ENCODE data around the gene KCNJ15. TPM values are rescaled to one million over a fixed set of nuclear protein-coding genes. Genes with fewer than 3 reads are reported as not detected.

KCNJ15 gene
- polyA plus RNA-seq, 1 donor = 0.25 TPM

- H3K27ac ChIP-seq (ENCODE audit: low read length) = no peak overlapping the region
- no peaks in the 10 kb centered on the region for H3K36me3 ChIP-seq (ENCODE audit: control insufficient read depth, insufficient read depth, low read length)
- H3K4me1 ChIP-seq (ENCODE audit: control insufficient read depth, insufficient read depth, low read length) = no peaks in the 10 kb centered on the region
- H3K9me3 ChIP-seq (ENCODE audit: control insufficient read depth, low read depth, low read length) = no peaks in the 10 kb centered on the region
- no peaks in the 10 kb centered on the region for H3K27me3 ChIP-seq (ENCODE audit: control insufficient read depth, insufficient read depth, low read length)
- no peak overlapping the region for H3K4me3 ChIP-seq (ENCODE audit: low read length)
- DNase-seq = no peak
- WGBS (ENCODE audit: insufficient coverage, low lambda C conversion rate) = 90% methylated on average over 2 of the region's 9 CpGs
Measured at GRCh38 chr21:38310646-38311485, 54.1 kb downstream of the KCNJ15 start.

GRCh38 chr21:38311765-38312164 lies 55.0 kb downstream of the KCNJ15 start:
- H3K27me3 ChIP-seq (ENCODE audit: control insufficient read depth, insufficient read depth, low read length) = no peaks in the 10 kb centered on the region
- WGBS (ENCODE audit: insufficient coverage, low lambda C conversion rate) = no CpG with 5 or more reads among the region's 6 CpGs
- H3K36me3 ChIP-seq (ENCODE audit: control insufficient read depth, insufficient read depth, low read length) = no peaks in the 10 kb centered on the region
- no peak overlapping the region for H3K27ac ChIP-seq (ENCODE audit: low read length)
- no peaks in the 10 kb centered on the region for H3K4me1 ChIP-seq (ENCODE audit: control insufficient read depth, insufficient read depth, low read length)
- H3K9me3 ChIP-seq (ENCODE audit: control insufficient read depth, low read depth, low read length) = no peaks in the 10 kb centered on the region
- no peak overlapping the region for H3K4me3 ChIP-seq (ENCODE audit: low read length)
- DNase-seq = no peak

- H3K27ac ChIP-seq (ENCODE audit: low read length) = no peak overlapping the region
- no peak overlapping the region for H3K4me3 ChIP-seq (ENCODE audit: low read length)
- no peak for DNase-seq
- H3K36me3 ChIP-seq (ENCODE audit: control insufficient read depth, insufficient read depth, low read length) = no peaks in the 10 kb centered on the region
- 50% methylated on average over 1 of the region's 1 CpG for WGBS (ENCODE audit: insufficient coverage, low lambda C conversion rate)
- H3K4me1 ChIP-seq (ENCODE audit: control insufficient read depth, insufficient read depth, low read length) = no peaks in the 10 kb centered on the region
- H3K9me3 ChIP-seq (ENCODE audit: control insufficient read depth, low read depth, low read length) = no peaks in the 10 kb centered on the region
- no peaks in the 10 kb centered on the region for H3K27me3 ChIP-seq (ENCODE audit: control insufficient read depth, insufficient read depth, low read length)
Measured at GRCh38 chr21:38312822-38313221, 56.0 kb downstream of the KCNJ15 start.

GRCh38 chr21:38314558-38314957 lies 57.8 kb downstream of the KCNJ15 start:
- H3K27ac ChIP-seq (ENCODE audit: low read length) = no peak overlapping the region

GRCh38 chr21:38315122-38315521 lies 58.3 kb downstream of the KCNJ15 start:
- WGBS (ENCODE audit: insufficient coverage, low lambda C conversion rate) = no CpG with 5 or more reads among the region's 2 CpGs
- no peak overlapping the region for H3K4me3 ChIP-seq (ENCODE audit: low read length)
- no peak for DNase-seq
- no peaks in the 10 kb centered on the region for H3K27me3 ChIP-seq (ENCODE audit: control insufficient read depth, insufficient read depth, low read length)
- H3K9me3 ChIP-seq (ENCODE audit: control insufficient read depth, low read depth, low read length) = no peaks in the 10 kb centered on the region
- H3K27ac ChIP-seq (ENCODE audit: low read length) = no peak overlapping the region
- H3K36me3 ChIP-seq (ENCODE audit: control insufficient read depth, insufficient read depth, low read length) = no peaks in the 10 kb centered on the region
- H3K4me1 ChIP-seq (ENCODE audit: control insufficient read depth, insufficient read depth, low read length) = no peaks in the 10 kb centered on the region

More at GRCh38 chr21:38314558-38314957, 57.8 kb downstream of the KCNJ15 start:
- Histone ChIP-seq H3K27me3 (ENCODE audit: control insufficient read depth, insufficient read depth, low read length) (no peaks in the 10 kb centered on the region), H3K36me3 (ENCODE audit: control insufficient read depth, insufficient read depth, low read length) (no peaks in the 10 kb centered on the region), H3K9me3 (ENCODE audit: control insufficient read depth, low read depth, low read length) (no peaks in the 10 kb centered on the region), H3K4me1 (ENCODE audit: control insufficient read depth, insufficient read depth, low read length) (no peaks in the 10 kb centered on the region), H3K4me3 (ENCODE audit: low read length) (no peak overlapping the region)
- no CpG with 5 or more reads among the region's 3 CpGs for WGBS (ENCODE audit: insufficient coverage, low lambda C conversion rate)
- DNase-seq = no peak

GRCh38 chr21:38319781-38320180 lies 63.0 kb downstream of the KCNJ15 start:
- Histone ChIP-seq H3K27ac (ENCODE audit: low read length) (no peak overlapping the region), H3K36me3 (ENCODE audit: control insufficient read depth, insufficient read depth, low read length) (no peaks in the 10 kb centered on the region), H3K4me3 (ENCODE audit: low read length) (no peak overlapping the region), H3K4me1 (ENCODE audit: control insufficient read depth, insufficient read depth, low read length) (no peaks in the 10 kb centered on the region), H3K9me3 (ENCODE audit: control insufficient read depth, low read depth, low read length) (no peaks in the 10 kb centered on the region), H3K27me3 (ENCODE audit: control insufficient read depth, insufficient read depth, low read length) (no peaks in the 10 kb centered on the region)
- DNase-seq = no peak
- WGBS (ENCODE audit: insufficient coverage, low lambda C conversion rate) = 93% methylated on average over 5 of the region's 7 CpGs

- H3K4me1 ChIP-seq (ENCODE audit: control insufficient read depth, insufficient read depth, low read length) = no peaks in the 10 kb centered on the region
- 93% methylated on average over 1 of the region's 6 CpGs for WGBS (ENCODE audit: insufficient coverage, low lambda C conversion rate)
Measured at GRCh38 chr21:38321568-38321967, 64.8 kb downstream of the KCNJ15 start.

GRCh38 chr21:38322311-38322950 lies 65.6 kb downstream of the KCNJ15 start:
- Histone ChIP-seq H3K36me3 (ENCODE audit: control insufficient read depth, insufficient read depth, low read length) (no peaks in the 10 kb centered on the region), H3K27ac (ENCODE audit: low read length) (no peak overlapping the region), H3K4me3 (ENCODE audit: low read length) (no peak overlapping the region), H3K9me3 (ENCODE audit: control insufficient read depth, low read depth, low read length) (no peaks in the 10 kb centered on the region), H3K4me1 (ENCODE audit: control insufficient read depth, insufficient read depth, low read length) (no peaks in the 10 kb centered on the region), H3K27me3 (ENCODE audit: control insufficient read depth, insufficient read depth, low read length) (no peaks in the 10 kb centered on the region)
- DNase-seq = no peak
- 83% methylated on average over 1 of the region's 8 CpGs for WGBS (ENCODE audit: insufficient coverage, low lambda C conversion rate)

More at GRCh38 chr21:38321568-38321967, 64.8 kb downstream of the KCNJ15 start:
- Histone ChIP-seq H3K36me3 (ENCODE audit: control insufficient read depth, insufficient read depth, low read length) (no peaks in the 10 kb centered on the region), H3K27ac (ENCODE audit: low read length) (no peak overlapping the region), H3K9me3 (ENCODE audit: control insufficient read depth, low read depth, low read length) (no peaks in the 10 kb centered on the region), H3K4me3 (ENCODE audit: low read length) (no peak overlapping the region), H3K27me3 (ENCODE audit: control insufficient read depth, insufficient read depth, low read length) (no peaks in the 10 kb centered on the region)
- no peak for DNase-seq

GRCh38 chr21:38323721-38324531 lies 67.1 kb downstream of the KCNJ15 start:
- DNase-seq = no peak
- Histone ChIP-seq H3K36me3 (ENCODE audit: control insufficient read depth, insufficient read depth, low read length) (no peaks in the 10 kb centered on the region), H3K4me3 (ENCODE audit: low read length) (no peak overlapping the region), H3K27ac (ENCODE audit: low read length) (no peak overlapping the region), H3K4me1 (ENCODE audit: control insufficient read depth, insufficient read depth, low read length) (no peaks in the 10 kb centered on the region), H3K27me3 (ENCODE audit: control insufficient read depth, insufficient read depth, low read length) (no peaks in the 10 kb centered on the region), H3K9me3 (ENCODE audit: control insufficient read depth, low read depth, low read length) (no peaks in the 10 kb centered on the region)
- WGBS (ENCODE audit: insufficient coverage, low lambda C conversion rate) = no CpG with 5 or more reads among the region's 5 CpGs

- DNase-seq = no peak
- Histone ChIP-seq H3K27ac (ENCODE audit: low read length) (no peak overlapping the region), H3K36me3 (ENCODE audit: control insufficient read depth, insufficient read depth, low read length) (no peaks in the 10 kb centered on the region), H3K4me1 (ENCODE audit: control insufficient read depth, insufficient read depth, low read length) (no peaks in the 10 kb centered on the region), H3K4me3 (ENCODE audit: low read length) (no peak overlapping the region), H3K27me3 (ENCODE audit: control insufficient read depth, insufficient read depth, low read length) (no peaks in the 10 kb centered on the region), H3K9me3 (ENCODE audit: control insufficient read depth, low read depth, low read length) (no peaks in the 10 kb centered on the region)
- WGBS (ENCODE audit: insufficient coverage, low lambda C conversion rate) = no CpG with 5 or more reads among the region's 2 CpGs
Measured at GRCh38 chr21:38325216-38325615, 68.4 kb downstream of the KCNJ15 start.

Data from large intestine (tissue), 3 donors.